ENCODE results near the gene KCNK6. TPM values are rescaled to one million over a fixed set of nuclear protein-coding genes. Genes with fewer than 3 reads are reported as not detected.

The KCNK6 gene
- total RNA-seq, 1 experiment from 2014 or later: 18.3 TPM

DNA sequence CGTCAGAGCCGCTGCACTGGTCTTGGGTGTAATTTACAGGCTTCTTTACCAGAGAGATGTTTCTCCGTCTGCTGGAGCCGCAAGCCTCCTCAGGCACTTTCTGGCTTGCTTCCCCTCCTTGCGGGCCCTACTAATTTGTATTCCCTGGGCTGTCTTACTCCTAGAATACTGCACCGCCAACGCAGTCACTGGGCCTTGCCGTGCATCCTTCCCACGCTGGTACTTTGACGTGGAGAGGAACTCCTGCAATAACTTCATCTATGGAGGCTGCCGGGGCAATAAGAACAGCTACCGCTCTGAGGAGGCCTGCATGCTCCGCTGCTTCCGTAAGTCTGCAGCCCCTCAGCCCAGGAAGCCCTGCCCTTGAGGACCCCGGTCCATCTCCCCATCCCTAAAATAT lies 29.7 kb upstream of the KCNK6 start:
- ChIA-PET POLR2A (no interaction called here), CTCF (interaction anchor here (1.1 kb wide), 1 partner anchor 46 kb away, joined by 3 read pairs; no protein-coding TSS in a partner anchor)
- DNase-seq (ENCODE audit: low spot score) (no peak), ATAC-seq (no peak)
- H3K27me3 Mint-ChIP-seq (ENCODE audit: low read depth): no peaks in the 10 kb centered on the region
- no peaks in the 10 kb centered on the region for H3K4me1 Mint-ChIP-seq
- peaks cover 54% of the 10 kb centered on the region for H3K36me3 Mint-ChIP-seq
- no peaks in the 10 kb centered on the region for H3K9me3 Mint-ChIP-seq
- H3K27ac Mint-ChIP-seq: no peak overlapping the region
- TF ChIP-seq, protein P1, sequence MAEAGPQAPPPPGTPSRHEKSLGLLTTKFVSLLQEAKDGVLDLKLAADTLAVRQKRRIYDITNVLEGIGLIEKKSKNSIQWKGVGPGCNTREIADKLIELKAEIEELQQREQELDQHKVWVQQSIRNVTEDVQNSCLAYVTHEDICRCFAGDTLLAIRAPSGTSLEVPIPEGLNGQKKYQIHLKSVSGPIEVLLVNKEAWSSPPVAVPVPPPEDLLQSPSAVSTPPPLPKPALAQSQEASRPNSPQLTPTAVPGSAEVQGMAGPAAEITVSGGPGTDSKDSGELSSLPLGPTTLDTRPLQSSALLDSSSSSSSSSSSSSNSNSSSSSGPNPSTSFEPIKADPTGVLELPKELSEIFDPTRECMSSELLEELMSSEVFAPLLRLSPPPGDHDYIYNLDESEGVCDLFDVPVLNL (CRISPR knock-in tag; IDR thresholded peaks at IDR 0.05; ENCODE audit: borderline replicate concordance, low read depth): no peak
- TF ChIP-seq ZNF671 (CRISPR knock-in tag; IDR thresholded peaks at IDR 0.05) (no peak), SMAD4 (CRISPR knock-in tag; IDR thresholded peaks at IDR 0.05) (no peak), EMX1 (CRISPR knock-in tag; IDR thresholded peaks at IDR 0.05) (no peak), ESRRA (CRISPR knock-in tag; IDR thresholded peaks at IDR 0.05; ENCODE audit: borderline replicate concordance) (no peak), NFE2L1 (CRISPR knock-in tag; IDR thresholded peaks at IDR 0.05) (no peak), ZNF138 (CRISPR knock-in tag; conservative IDR thresholded peaks at IDR 0.05) (no peak), NR1H2 (CRISPR knock-in tag; IDR thresholded peaks at IDR 0.05) (no peak), NR2C2 (CRISPR knock-in tag; IDR thresholded peaks at IDR 0.05) (no peak), SP1 (CRISPR knock-in tag; conservative IDR thresholded peaks at IDR 0.05) (no peak), TCF7 (CRISPR knock-in tag; IDR thresholded peaks at IDR 0.05; ENCODE audit: low read depth) (no peak), TP53 (CRISPR knock-in tag; IDR thresholded peaks at IDR 0.05) (no peak), RELA (CRISPR knock-in tag; IDR thresholded peaks at IDR 0.05; ENCODE audit: borderline replicate concordance) (no peak)
- TF ChIP-seq, protein P2, sequence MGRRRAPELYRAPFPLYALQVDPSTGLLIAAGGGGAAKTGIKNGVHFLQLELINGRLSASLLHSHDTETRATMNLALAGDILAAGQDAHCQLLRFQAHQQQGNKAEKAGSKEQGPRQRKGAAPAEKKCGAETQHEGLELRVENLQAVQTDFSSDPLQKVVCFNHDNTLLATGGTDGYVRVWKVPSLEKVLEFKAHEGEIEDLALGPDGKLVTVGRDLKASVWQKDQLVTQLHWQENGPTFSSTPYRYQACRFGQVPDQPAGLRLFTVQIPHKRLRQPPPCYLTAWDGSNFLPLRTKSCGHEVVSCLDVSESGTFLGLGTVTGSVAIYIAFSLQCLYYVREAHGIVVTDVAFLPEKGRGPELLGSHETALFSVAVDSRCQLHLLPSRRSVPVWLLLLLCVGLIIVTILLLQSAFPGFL (CRISPR knock-in tag; IDR thresholded peaks at IDR 0.05; ENCODE audit: borderline replicate concordance): no peak
- TF ChIP-seq, protein P3, sequence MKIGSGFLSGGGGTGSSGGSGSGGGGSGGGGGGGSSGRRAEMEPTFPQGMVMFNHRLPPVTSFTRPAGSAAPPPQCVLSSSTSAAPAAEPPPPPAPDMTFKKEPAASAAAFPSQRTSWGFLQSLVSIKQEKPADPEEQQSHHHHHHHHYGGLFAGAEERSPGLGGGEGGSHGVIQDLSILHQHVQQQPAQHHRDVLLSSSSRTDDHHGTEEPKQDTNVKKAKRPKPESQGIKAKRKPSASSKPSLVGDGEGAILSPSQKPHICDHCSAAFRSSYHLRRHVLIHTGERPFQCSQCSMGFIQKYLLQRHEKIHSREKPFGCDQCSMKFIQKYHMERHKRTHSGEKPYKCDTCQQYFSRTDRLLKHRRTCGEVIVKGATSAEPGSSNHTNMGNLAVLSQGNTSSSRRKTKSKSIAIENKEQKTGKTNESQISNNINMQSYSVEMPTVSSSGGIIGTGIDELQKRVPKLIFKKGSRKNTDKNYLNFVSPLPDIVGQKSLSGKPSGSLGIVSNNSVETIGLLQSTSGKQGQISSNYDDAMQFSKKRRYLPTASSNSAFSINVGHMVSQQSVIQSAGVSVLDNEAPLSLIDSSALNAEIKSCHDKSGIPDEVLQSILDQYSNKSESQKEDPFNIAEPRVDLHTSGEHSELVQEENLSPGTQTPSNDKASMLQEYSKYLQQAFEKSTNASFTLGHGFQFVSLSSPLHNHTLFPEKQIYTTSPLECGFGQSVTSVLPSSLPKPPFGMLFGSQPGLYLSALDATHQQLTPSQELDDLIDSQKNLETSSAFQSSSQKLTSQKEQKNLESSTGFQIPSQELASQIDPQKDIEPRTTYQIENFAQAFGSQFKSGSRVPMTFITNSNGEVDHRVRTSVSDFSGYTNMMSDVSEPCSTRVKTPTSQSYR (CRISPR knock-in tag; IDR thresholded peaks at IDR 0.05): no peak
- TF ChIP-seq, protein P4, sequence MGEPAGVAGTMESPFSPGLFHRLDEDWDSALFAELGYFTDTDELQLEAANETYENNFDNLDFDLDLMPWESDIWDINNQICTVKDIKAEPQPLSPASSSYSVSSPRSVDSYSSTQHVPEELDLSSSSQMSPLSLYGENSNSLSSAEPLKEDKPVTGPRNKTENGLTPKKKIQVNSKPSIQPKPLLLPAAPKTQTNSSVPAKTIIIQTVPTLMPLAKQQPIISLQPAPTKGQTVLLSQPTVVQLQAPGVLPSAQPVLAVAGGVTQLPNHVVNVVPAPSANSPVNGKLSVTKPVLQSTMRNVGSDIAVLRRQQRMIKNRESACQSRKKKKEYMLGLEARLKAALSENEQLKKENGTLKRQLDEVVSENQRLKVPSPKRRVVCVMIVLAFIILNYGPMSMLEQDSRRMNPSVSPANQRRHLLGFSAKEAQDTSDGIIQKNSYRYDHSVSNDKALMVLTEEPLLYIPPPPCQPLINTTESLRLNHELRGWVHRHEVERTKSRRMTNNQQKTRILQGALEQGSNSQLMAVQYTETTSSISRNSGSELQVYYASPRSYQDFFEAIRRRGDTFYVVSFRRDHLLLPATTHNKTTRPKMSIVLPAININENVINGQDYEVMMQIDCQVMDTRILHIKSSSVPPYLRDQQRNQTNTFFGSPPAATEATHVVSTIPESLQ (CRISPR knock-in tag; IDR thresholded peaks at IDR 0.05): no peak
- TF ChIP-seq, protein P5, sequence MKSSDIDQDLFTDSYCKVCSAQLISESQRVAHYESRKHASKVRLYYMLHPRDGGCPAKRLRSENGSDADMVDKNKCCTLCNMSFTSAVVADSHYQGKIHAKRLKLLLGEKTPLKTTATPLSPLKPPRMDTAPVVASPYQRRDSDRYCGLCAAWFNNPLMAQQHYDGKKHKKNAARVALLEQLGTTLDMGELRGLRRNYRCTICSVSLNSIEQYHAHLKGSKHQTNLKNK (CRISPR knock-in tag; IDR thresholded peaks at IDR 0.05): no peak
- TF ChIP-seq, protein P6, sequence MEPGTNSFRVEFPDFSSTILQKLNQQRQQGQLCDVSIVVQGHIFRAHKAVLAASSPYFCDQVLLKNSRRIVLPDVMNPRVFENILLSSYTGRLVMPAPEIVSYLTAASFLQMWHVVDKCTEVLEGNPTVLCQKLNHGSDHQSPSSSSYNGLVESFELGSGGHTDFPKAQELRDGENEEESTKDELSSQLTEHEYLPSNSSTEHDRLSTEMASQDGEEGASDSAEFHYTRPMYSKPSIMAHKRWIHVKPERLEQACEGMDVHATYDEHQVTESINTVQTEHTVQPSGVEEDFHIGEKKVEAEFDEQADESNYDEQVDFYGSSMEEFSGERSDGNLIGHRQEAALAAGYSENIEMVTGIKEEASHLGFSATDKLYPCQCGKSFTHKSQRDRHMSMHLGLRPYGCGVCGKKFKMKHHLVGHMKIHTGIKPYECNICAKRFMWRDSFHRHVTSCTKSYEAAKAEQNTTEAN (CRISPR knock-in tag; IDR thresholded peaks at IDR 0.05): no peak
- TF ChIP-seq, protein P7, sequence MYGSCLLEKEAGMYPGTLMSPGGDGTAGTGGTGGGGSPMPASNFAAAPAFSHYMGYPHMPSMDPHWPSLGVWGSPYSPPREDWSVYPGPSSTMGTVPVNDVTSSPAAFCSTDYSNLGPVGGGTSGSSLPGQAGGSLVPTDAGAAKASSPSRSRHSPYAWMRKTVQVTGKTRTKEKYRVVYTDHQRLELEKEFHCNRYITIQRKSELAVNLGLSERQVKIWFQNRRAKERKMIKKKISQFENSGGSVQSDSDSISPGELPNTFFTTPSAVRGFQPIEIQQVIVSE (CRISPR knock-in tag; IDR thresholded peaks at IDR 0.05; ENCODE audit: borderline replicate concordance): no peak
- H3K4me3 Mint-ChIP-seq: no peak overlapping the region

Measured in WTC11 (cell line).